ENCODE measurements around the gene LMNTD2.

DNA sequence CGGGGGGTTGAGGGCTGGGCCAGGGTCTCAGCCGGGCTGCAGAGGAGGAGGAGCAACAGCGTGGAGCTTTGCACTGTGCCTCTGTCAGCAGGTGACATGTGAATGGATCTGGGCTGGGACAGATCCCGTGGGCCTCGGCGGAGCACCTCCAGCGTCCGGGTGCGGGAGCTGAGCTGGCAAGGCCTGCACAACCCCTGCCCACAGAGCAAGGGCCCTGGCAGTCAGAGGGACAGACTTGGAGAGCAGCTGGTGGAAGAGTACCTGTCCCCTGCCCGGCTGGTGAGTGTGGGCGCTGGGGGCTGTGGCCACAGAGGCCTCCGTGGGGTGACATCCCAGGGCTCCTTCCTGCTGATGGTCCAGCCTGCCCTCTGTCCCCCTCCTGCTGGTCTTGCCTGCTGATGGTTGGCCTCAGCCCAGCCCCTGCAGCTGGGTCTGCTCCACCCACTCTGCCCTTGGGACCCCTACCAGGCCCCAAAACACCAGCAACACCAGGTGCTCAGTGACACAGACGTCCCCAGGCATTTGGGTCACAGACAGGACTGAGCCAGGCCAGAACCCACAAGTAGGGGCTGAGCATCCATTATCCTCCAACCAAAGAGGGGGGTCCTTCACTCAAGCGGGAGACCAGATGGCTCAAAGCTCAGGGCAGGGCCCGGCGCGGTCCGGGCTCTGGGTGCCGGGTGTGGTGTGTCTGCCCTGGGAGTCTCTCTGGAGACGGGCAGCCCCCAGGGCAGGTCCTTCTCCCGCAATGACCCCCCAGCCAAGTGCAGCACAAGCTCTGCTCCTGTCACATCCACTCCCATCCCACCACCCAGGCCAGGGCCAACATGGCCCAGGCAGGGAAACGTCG is 19.7 kb downstream of the LMNTD2 start:
- no peak for TF ChIP-seq POLR2A (IDR thresholded peaks at IDR 0.05)
- TF ChIP-seq, protein P1, sequence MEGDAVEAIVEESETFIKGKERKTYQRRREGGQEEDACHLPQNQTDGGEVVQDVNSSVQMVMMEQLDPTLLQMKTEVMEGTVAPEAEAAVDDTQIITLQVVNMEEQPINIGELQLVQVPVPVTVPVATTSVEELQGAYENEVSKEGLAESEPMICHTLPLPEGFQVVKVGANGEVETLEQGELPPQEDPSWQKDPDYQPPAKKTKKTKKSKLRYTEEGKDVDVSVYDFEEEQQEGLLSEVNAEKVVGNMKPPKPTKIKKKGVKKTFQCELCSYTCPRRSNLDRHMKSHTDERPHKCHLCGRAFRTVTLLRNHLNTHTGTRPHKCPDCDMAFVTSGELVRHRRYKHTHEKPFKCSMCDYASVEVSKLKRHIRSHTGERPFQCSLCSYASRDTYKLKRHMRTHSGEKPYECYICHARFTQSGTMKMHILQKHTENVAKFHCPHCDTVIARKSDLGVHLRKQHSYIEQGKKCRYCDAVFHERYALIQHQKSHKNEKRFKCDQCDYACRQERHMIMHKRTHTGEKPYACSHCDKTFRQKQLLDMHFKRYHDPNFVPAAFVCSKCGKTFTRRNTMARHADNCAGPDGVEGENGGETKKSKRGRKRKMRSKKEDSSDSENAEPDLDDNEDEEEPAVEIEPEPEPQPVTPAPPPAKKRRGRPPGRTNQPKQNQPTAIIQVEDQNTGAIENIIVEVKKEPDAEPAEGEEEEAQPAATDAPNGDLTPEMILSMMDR (IDR thresholded peaks at IDR 0.05 in 8 of 11, conservative IDR thresholded peaks at IDR 0.05 in 3 of 11), result no peak
- no peak for TF ChIP-seq POLR2AphosphoS5 (IDR thresholded peaks at IDR 0.05)

All from spleen (tissue), 7 donors.